ENCODE results near the gene NACA2.
"Not testable (repeated sequence)": the region's sequence is repeated elsewhere in the genome, so short reads cannot be mapped to it uniquely, and the experiment has no call there.

The NACA2 gene

DNA sequence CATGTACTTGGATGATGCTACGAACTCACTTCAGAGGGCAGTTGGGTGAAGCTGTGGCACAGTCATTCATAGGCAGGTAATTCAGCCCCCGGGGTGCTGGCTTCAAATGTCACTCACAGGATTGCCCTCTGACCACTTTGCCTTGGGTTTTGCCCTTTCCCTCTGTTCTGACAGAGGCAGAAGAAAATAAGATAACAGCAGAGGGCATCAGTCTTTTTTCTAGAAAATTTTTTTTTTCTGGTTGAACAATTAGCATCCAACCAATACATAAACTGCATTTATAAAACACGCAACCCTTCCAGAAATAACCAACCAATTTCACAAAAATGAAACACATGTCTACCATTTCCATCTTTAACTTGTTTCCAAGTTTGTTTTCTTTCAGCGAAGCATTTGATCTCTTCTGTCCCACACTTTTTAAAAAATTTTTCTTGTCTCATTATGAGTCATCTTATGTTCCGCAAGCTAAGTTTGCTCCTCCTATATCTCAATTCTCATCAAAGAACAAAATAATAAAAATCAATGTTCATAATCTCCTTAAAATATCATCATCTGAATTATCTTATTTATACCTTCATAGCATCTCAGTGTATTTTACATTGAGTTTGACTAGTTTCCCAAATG lies 15.6 kb downstream of the NACA2 start:
- no peak for DNase-seq

DNA sequence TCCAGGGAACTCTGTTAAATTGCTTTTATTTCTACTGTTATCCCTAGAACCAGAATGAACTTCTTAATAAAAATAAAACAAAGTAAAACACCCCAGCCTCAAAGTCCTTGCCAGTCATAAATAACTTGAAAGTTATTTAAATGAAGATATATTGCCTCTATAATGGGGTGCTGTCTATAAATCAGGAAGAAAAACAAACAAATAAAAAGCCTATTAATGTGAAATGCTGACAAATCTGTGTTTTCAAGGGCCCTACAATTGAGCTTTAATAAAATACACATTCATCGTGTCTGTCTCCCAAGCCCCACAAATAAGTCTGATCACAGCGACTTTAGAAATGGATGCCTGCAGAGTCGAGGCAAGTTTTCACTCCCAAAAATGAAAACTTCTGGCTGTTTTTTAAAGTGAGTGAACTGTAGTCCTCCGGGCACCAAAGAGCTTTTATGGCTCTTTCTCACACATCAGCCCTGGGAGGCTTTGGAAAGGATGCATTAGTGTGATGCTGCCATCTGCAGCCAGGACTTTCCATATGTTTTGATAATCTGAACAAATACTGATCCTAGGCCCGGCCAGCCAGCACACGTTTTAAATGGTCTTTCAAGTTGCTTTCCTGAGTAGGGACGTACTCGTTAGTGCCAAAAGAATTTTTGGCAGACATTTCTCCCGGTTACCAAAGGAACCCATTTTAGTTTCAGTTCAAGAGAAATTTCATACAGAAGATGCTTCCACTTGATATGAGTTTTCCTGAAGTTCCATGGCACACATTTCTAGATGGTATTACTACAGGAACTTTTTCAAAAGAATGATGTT lies 16.3 kb downstream of the NACA2 start:
- no peak for DNase-seq

DNA sequence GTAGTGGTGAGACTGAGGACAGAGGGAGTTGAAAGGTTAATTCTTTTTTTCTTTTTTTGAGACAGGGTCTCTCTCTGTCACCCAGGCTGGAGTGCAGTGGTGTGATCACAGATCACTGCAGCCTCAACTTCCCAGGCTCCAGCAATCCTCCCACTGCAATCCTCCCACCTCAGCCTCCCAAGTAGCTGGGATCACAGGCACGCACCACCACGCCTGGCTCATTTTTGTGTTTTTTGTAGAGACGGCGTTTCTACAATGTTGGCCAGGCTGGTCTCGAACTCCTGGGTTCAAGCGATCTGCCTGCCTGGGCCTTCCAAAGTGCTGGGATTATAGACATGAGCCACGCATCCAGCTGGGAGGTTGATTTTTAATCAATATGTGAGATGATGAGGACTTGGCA lies 18.5 kb downstream of the NACA2 start:
- not testable (repeated sequence) for DNase-seq

DNA sequence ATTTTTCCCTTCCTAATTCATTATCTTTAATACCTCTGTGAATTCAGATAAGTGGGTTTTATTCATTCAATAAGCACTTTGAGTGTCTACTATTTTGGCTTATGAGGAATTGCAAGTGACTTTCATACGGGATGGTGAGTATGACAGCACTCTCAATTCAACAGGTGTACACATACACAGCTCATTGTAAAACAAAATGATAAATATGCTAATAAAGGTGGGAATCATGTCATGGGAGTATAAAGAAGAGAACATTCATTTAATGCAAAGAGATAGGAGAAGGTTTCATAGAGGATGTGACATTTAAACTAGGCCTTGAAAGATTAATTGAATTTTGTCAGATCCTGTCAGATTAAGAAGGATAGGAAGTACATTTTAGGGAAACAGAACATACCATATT lies 19.4 kb downstream of the NACA2 start:
- DNase-seq, result no peak

DNA sequence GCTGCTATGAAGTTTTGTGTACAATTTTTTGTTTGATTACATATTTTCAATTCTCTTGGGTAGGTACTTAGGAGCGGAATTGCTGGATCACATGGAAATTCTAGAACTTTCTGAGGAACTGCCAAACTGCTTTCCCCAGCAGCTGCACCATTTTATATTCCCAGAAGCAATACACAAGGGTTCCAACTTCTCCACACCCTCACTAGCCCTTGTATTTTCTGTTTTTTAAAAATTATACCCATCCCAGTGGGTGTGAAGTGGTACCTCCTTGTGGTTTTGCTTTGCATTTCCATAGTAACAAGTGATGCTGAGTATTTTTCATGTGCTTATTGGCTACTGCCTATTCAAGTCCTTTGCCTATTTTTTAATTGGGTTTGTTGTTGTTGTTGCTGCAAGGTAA lies 20.9 kb downstream of the NACA2 start:
- no peak for DNase-seq

DNA sequence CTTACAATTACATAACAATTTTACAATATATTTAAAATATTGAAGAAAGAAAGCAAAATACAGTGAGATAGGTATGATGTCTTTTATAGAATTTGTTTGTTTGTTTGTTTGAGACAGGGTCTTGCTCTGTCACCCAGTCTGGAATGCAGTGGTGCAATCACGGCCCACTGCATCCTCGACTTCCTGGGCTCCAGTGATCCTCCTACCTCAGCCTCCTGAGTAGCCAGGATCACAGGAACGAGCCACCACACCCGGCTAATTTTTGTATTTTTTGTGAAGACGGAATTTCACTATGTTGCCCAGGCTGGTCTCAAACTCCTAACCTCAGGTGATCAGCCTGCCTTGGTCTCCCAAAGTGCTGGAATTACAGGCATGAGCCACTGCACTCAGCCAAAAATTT lies 21.5 kb downstream of the NACA2 start:
- DNase-seq, result not testable (repeated sequence)

DNA sequence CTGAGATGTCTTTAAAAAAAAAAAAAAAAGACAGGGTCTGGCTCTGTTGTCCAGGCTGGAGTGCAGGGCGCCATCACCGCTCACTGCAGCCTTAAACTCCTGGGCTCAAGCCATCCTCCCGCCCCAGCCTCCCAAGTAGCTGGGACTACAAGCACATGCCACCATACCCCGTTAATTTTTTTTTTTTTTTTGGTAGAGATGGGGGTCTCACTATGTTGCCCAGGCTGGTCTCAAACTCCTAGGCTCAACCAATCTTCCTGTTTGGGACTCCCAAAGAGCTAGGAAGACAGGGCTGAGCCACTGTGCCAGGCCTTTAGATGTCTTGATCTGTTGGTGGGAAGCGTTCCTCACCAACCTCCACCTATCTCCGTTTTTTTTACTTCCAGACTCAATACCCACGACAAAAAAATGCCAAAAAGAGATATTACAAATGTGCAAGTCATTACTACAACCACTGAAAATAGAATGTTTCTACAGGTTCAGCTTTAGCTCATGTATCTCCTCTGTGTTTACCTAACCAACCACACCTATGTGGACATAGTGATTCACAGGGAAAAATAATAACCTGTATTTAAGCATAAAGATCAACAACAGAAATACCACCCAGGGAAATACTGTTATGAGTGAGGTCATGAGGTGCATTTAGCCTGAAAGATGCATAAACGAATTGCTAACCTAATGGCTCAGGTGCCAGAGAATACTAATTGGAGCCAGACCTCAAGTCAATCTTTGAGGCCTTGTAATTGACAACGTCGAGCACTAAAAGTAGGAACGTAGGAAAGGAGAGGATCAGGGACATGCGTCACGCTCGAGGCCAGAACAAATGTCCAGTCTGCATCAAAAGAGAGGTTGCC lies 22.6 kb downstream of the NACA2 start:
- DNase-seq, result peak; percentile 41

DNA sequence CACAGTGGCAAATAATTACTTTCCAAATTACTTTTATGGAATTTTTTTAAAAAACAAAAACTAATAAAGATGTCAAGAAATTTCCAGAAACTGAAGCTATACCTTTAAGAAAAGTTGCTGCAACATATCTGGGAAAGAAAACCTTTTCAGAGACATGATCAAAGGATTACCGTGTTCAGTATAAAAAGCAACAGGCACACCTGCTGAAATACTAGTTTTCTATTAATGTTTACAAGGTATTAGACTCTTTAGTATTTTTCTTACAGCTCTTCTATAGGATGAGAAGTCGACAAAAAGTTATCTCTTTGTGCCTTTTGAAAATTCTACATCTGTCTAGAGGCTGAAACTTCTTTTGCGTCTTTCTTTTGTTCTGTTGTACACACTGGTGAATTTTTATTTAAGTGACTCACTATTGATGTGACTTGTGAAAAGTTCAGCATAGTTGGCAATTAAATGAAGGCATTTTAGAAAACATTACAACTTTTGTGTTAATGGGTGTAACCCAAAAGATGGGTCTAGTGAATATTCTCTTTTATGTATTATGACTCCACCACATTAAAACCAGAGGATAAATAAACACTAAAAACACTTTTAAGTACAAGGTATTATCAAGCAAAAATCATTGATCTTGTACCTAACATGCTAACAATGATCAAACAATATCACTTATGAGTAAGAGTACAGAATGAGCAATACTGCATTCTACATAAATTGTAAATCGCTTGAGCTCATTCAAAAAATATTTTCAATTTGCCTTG lies 23.8 kb downstream of the NACA2 start:
- DNase-seq, result no peak

DNA sequence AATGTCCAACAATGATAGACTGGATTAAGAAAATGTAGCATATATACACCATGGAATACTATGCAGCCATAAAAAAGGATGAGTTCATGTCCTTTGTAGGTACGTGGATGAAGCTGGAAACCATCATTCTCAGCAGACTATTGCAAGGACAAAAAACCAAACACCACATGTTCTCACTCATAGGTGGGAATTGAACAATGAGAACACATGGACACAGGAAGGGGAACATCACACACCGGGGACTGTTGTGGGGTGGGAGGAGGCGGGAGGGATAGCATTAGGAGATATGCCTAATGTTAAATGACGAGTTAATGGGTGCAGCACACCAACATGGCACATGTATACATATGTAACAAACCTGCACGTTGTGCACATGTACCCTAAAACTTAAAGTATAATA lies 24.6 kb downstream of the NACA2 start:
- not testable (repeated sequence) for DNase-seq

DNA sequence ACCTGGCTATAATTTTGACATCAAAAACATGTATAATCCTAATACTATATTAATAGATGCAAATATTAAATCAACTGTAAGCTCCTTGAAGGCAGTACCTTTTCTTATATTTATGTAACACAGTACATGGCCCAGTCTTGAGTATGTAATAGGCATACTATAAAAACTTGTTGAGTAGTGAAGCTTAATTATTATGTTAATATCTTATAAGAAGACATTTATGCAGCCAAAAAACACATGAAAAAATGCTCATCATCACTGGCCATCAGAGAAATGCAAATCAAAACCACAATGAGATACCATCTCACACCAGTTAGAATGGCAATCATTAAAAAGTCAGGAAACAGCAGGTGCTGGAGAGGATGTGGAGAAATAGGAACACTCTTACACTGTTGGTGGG lies 25.2 kb downstream of the NACA2 start:
- not testable (repeated sequence) for DNase-seq

DNA sequence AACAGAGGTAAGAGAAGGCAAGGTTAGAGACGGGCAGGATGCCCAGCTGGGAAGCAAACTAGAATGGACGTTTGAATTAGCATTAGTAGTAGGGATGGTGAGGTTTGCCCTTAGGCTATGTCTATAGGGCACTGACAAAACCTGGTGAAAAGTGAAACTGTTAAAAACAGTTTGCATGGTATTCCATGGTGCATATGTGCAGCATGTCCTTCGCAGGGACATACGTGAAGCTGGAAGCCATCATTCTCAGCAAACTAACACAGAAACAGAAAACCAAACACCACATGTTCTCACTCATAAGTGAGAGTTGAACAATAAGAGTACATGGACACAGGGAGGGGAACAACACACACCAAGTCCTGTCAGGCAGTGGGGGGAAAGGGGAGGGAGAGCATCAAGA lies 25.8 kb downstream of the NACA2 start:
- no peak for DNase-seq

DNA sequence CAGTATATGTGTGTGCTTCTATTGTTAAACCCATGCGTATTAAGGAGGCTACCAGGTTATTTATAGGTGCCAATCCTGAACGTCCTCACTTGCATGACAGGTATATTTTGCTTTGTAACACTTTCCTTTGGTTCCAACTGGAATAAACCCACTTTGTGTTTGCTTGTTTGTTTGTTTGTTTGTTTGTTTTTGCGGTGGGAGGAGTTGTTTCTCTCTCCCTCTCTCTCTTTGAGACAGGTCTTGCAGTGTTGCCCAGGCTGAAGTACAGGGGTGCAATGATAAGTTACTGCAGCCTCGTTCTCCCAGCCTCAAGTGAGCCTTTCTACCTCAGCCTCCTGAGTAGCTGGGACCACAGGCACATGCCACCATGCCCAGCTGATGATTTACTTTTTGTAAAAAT lies 28.7 kb downstream of the NACA2 start:
- DNase-seq, result no peak

DNA sequence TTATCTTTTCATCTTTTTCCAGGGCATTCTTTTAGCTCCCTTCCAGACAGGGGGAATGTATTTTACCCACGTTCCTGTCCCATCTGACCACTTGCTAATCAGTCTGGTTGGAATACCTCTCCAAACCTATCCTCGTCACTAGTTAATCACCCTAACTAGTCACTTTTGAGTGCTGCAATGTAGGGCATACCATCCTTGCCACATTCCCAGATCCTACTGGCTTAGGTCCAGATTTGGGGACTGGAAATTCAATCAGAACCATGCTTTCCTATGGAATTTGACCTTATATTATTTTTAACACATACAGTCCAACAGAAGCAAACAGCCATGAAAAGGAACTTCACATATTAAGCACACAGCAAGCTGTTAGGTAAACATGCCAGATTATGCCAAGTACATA lies 29.7 kb downstream of the NACA2 start:
- no peak for DNase-seq

DNA sequence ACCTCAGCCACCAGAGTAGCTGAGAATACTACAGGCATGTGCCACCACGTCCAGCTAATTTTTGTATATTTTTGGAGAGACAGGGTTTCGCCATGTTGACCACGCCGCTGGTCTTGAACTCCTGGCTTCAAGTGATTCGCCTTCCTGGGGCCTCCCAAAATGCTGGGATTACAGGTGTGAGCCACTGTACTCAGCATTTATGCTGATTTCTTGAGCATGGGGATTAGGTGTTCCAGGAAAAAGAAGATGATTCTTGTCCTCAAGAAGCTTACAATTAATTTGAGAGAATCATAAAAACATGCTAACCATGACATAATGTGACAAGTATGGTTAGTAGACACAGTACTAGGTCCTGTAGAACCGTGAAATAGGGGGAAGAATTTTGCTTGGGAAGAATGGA lies 30.9 kb downstream of the NACA2 start:
- DNase-seq, result no peak

DNA sequence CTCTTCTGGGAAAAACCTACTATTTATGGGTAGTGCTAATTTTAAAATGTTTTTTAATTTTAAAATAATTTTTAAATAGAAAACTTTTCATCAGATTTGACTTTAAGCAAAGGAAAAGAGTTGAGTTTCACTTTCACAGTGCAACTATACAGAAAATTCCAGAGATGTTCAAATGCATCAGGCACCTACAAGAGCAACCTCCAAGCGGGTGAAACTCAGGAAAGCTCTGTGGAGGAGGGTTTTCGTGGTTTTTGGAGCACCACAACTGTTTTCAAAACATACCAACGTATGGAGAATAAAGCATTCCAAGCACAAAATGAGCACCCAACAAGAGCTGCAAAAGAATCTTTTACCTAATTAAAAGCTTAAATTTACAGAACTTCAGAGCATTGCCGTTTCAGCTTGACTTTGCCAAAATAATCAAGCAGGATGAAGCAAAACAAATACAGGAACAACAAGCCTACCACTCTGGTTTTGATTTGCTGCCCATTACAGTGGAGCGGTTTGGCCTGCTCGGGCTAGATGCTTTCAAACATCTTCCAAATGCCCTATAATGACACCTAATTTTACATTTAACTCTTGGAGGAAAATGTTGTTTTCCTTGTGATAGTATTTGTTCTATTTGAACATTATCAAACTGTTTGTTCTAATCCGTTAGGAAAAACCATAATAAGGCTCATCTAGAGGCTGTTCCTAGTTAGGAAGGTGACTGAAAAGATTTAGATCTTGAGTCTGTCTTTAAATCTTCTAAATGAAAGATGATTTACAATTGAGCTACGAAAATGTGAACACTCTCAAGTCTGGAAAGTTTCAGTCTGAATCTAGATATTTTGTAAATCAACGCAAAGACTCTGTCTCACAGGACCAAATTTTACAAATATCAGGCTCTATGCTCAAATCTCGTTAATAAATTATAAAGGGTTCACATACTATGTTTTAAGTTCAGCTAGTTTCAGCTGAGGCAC lies 34.5 kb downstream of the NACA2 start:
- no peak for DNase-seq

DNA sequence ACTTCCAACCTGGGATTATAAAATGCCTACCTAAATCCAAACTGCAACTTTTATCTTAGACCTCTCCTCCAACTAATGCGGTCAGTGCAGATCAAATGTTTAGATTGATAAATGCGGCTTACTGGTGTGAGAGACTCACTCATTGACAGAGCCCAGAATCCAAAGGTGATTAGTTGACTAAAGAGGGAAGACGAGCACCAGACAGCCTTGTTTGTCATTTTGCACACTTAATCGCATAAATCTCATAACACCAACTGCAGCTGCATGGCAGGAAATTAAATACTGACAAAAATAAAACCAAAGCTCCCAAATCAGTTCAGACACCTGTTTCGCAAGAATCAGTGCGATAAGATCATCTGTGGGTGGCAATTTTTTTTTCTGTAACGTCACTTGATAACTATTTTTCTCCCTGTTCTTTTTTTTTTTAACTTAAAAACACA lies 35.9 kb downstream of the NACA2 start:
- DNase-seq, result no peak

DNA sequence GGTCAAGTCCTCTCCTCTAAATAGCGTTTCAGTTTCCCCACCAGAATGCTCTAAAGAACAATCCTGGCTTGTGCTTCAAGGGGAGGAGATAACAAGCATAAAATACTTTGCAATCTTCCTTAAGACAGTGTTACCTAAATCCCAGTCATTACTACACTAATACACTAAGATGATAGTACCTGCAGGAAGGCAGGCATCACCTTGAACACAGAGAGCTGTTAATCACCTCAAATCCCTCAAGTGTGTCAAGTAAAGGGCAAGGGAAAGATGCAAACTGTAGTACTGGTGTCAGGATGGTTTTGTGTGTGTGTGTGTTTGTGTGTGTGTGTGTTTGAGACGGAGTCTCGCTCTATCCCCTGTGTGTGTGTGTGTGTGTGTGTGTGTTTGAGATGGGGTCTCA lies 36.8 kb downstream of the NACA2 start:
- DNase-seq, result no peak

DNA sequence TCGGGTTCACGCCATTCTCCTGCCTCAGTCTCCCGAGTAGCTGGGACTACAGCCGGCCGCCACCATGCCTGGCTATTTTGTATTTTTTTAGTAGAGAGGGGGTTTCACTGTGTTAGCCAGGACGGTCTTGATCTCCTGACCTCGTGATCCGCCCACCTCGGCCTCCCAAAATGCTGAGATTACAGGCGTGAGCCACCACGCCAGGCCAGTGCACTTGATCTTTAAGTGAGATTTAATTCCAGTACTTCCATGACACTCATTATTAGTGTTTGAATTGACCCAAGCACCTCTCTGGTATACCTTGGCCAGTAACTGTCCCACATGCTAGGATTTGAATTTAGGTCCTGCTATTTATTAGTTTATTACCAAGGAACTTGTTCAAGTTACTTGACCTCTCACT lies 38.5 kb downstream of the NACA2 start:
- DNase-seq, result not testable (repeated sequence)

DNA sequence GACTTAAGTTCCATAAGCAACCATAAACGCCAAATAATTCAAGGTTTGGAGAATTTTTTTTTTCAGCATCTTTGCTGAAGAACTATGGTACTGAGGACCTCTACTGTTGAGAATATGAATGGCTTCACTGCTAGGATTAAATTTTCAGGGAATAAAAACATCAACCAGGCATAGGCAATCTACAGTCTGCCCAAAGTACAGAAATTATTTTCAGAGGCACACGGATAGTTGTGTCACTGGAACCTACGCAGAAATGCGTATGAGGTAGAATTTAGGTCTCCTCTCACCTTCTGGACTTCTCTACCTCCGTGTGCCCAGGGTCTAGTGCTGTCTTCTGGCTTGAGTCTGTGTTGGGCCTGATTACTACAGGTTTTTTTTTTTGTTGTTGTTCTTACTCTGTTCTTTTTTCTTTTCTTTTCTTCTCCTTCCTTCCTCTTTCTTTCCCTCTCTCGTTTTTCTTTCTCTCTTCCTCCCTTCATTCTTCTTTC lies 39.7 kb downstream of the NACA2 start:
- DNase-seq, result peak; percentile 8

DNA sequence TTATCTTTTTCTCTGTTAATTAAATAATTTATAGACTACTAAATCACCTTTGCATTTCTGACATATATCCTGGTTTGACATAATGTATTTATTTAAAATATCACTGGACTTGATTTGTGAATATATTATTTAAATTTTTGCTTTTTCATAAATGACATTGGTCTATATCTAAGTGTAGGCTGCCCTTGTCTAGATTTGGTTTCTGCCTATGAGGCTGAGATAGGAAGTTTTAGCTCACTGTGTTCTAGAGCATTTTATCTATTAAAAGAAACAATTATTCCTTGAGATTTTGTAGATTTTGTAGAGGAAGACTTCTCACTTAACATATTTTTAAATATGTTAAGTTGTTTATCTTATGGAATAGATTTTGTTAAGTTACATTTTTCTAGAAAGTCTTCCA lies 43.9 kb downstream of the NACA2 start:
- no peak for DNase-seq

DNA sequence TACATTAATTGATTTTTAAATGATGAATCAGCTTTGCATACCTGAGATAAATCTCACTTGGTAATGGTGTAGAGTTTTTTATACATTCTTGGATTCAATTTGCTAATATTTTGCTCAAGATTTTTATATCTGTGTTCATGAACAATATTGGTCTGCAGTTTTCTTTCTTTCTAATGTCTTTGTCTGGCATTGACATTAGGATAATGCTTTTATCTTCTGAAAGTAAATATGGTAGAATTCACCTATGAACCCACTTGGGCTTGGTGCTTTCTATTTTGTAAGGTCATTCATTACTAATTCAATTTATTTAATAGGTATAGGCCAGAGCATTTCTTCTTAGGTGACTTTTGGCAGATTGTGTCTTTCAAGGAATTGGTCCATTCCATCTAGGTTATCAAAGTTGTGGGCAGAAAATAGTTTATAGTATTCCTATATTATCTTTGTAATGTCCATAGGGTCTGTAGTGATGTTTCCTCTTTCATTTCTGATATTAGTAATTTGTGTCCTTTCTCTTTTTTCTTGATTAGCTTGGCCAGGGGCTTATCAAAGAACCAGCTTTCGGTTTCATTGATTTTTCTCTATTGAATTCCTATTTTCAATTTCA lies 45.6 kb downstream of the NACA2 start:
- DNase-seq, result no peak

All from NCI-H1436 treated with DMSO at 0.1 percent for 48 hours (cell line).